Spleen (tissue), 7 donors: ENCODE results near the gene PCP2.

ENCODE experiments used
- POLR2A ChIP-seq, 3 donors: fragments of 450-650 bp; IDR thresholded peaks; one replicate each; pipeline ENCODE4 v1.5.1; 2017; ENCODE audit warnings: antibody characterized with exemption in 3 of 3, mild to moderate bottlenecking in 1 of 3
- POLR2AphosphoS5 ChIP-seq, 3 donors: sonication (generic); formaldehyde crosslinking; IDR thresholded peaks; one replicate each; pipeline ENCODE4 v1.5.1; 2017; ENCODE audit warnings: antibody characterized with exemption in 3 of 3
- TF ChIP-seq, protein P1 (sequence below), 11 experiments: fragments of 200-600 bp in 7 of 11; fragments of 450-650 bp in 4 of 11; sonication (generic) in 4 of 11; IDR thresholded peaks in 8 of 11; conservative IDR thresholded peaks in 3 of 11; 1 replicate in 7 of 11; 2 replicates in 4 of 11; pipeline versions ENCODE4 v1.4.0 to v1.8.0; 2016 to 2021; ENCODE audit warnings: antibody characterized with exemption in 11 of 11, inconsistent platforms in 4 of 11, mild to moderate bottlenecking in 1 of 11
- donor health status: DM: no; HTN: no; CAD: no; lungs with moderate emphysema.
- donor health status: DM: no; HTN: no; CAD: no.
- donor health status: DM: no; HTN: no; CAD: no.

DNA sequence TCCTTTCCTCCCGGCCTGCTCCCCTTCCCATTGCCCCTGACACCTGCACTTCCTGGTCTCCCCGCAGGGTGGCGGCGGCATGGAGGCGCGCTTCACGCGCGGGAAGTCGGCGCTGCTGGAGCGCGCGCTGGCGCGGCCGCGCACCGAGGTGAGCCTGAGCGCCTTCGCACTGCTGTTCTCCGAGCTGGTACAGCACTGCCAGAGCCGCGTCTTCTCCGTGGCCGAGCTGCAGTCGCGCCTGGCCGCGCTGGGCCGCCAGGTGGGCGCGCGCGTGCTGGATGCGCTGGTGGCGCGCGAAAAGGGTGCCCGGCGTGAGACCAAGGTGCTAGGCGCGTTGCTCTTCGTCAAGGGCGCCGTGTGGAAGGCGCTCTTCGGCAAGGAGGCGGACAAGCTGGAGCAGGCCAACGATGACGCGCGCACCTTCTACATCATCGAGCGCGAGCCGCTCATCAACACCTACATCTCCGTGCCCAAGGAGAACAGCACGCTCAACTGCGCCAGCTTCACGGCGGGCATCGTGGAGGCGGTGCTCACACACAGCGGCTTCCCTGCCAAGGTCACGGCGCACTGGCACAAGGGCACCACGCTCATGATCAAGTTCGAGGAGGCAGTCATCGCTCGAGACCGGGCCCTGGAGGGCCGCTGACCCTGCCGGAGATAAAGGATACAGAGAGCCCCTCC is 48.8 kb upstream of the PCP2 start:
- TF ChIP-seq, protein P1, sequence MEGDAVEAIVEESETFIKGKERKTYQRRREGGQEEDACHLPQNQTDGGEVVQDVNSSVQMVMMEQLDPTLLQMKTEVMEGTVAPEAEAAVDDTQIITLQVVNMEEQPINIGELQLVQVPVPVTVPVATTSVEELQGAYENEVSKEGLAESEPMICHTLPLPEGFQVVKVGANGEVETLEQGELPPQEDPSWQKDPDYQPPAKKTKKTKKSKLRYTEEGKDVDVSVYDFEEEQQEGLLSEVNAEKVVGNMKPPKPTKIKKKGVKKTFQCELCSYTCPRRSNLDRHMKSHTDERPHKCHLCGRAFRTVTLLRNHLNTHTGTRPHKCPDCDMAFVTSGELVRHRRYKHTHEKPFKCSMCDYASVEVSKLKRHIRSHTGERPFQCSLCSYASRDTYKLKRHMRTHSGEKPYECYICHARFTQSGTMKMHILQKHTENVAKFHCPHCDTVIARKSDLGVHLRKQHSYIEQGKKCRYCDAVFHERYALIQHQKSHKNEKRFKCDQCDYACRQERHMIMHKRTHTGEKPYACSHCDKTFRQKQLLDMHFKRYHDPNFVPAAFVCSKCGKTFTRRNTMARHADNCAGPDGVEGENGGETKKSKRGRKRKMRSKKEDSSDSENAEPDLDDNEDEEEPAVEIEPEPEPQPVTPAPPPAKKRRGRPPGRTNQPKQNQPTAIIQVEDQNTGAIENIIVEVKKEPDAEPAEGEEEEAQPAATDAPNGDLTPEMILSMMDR (IDR thresholded peaks at IDR 0.05 in 8 of 11, conservative IDR thresholded peaks at IDR 0.05 in 3 of 11) = no peak
- TF ChIP-seq POLR2AphosphoS5 (IDR thresholded peaks at IDR 0.05) (peak in 2 of 3 donors; percentile 23 to 56), POLR2A (IDR thresholded peaks at IDR 0.05) (no peak)
